VCaP (cell line): ENCODE measurements around the gene CORO2B.

Experiments used
- H3K27ac ChIP-seq: fragments of 450-650 bp; 2 replicates; pipeline ENCODE4 v1.5.1; 2017
- TF ChIP-seq, protein P1 (sequence below): fragments of 450-650 bp; conservative IDR thresholded peaks from 2 replicates; pipeline ENCODE4 v1.5.1; 2017; ENCODE audit warnings: mild to moderate bottlenecking, moderate library complexity

CORO2B gene

DNA sequence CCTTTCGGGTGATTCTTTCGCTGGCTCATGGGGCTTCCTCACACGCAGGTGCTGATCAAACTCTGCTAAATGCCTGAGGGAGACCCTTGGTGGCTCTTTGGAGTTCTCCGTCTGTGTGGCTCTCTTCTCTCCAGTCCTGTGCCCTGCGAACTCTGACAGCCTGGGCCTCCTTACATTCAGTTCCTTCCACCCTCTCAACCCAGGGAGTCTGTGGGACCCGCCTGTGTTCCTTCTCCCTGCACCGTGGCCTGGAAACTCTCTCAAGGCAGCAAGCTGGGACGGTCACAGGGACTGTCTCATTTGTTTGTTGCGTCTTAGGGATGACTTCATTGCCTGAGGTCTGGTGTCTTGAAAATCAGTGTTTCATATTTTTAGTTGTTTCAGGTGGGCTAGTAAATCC lies 37.0 kb upstream of the CORO2B start:
- TF ChIP-seq, protein P1, sequence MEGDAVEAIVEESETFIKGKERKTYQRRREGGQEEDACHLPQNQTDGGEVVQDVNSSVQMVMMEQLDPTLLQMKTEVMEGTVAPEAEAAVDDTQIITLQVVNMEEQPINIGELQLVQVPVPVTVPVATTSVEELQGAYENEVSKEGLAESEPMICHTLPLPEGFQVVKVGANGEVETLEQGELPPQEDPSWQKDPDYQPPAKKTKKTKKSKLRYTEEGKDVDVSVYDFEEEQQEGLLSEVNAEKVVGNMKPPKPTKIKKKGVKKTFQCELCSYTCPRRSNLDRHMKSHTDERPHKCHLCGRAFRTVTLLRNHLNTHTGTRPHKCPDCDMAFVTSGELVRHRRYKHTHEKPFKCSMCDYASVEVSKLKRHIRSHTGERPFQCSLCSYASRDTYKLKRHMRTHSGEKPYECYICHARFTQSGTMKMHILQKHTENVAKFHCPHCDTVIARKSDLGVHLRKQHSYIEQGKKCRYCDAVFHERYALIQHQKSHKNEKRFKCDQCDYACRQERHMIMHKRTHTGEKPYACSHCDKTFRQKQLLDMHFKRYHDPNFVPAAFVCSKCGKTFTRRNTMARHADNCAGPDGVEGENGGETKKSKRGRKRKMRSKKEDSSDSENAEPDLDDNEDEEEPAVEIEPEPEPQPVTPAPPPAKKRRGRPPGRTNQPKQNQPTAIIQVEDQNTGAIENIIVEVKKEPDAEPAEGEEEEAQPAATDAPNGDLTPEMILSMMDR = no peak

DNA sequence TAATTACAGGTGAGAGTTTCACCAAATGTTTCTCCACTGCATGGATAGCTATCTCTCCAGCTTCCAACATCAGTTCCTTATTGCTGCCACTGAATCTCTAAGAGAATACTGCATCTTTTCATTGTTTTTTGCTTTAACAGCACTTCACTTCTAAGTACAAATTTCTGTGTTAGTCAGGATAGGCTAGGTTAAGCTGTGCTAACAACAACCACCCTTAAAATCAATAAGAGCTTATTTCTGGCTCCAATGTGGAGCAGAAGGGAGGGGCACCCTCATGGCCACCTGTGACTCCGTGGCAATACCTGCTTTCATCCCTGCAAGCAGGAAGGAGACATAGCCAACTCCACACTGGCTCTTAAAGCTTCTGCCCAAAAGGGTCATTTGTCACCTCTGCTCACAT lies 36.4 kb upstream of the CORO2B start:
- H3K27ac ChIP-seq = no peak overlapping the region

More for the DNA sequence above, 37.0 kb upstream of the CORO2B start:
- H3K27ac ChIP-seq = no peak overlapping the region

DNA sequence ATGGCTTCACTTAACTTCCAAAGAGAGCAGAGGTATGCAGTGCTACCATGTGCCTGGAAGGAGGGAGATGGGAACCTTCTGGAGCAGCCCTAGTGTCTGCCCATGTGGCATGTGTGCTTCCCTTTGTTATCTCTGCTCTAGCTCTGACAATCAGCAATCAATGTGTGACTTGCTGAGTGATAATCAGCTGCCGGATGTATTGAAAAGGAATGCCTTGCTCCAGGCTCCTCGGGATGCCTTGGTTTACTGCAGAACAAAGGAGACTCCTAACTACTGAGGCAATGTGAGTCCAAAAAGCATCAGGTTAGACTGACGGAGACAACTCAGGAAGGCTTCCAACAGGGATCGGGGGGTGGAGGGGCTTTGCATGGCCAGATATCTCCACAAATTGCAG lies 36.0 kb upstream of the CORO2B start:
- TF ChIP-seq, protein P1 = no peak
- no peak overlapping the region for H3K27ac ChIP-seq

More for the DNA sequence above, 36.4 kb upstream of the CORO2B start:
- TF ChIP-seq, protein P1 = no peak

DNA sequence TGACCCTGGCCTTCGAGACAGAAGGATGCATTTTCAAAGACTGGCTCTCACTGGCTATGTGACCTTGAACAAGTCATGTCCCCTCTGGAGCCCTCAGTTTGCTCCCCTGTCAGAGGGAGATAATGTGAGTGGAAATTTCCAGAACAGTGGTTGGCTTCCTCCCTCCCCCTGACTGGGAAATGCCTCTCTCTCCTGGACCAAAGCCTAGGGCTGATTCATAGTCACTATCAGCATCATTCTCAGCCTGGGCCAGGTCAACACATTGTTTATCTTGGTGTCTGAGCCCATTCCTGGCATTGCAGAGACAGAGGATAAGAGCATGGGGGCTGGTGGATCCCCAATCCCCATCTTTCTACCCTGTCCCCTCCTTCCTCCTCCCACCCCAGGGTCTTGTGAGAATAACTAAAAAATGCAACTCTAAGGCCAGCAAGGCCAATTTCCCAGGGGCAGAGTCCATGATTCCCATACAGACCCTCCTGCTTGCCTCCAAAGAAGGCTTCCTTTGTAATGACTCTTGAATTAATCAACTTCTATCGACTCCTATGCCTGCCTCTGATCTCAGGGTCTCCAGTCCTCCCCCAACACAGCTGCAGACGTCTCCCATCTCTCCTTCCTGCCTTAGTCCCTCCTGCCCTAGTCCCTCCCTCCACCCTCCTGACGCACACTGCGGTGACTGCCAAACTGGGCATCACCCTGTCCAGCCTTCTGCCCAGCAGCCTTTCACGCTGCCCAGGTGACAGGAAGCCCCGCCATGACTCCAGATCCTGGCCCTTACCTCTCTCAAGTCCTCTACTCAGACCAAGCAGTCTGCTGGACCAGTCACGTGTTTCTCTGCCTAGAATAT lies 35.4 kb upstream of the CORO2B start:
- no peak overlapping the region for H3K27ac ChIP-seq
- TF ChIP-seq, protein P1 = no peak

DNA sequence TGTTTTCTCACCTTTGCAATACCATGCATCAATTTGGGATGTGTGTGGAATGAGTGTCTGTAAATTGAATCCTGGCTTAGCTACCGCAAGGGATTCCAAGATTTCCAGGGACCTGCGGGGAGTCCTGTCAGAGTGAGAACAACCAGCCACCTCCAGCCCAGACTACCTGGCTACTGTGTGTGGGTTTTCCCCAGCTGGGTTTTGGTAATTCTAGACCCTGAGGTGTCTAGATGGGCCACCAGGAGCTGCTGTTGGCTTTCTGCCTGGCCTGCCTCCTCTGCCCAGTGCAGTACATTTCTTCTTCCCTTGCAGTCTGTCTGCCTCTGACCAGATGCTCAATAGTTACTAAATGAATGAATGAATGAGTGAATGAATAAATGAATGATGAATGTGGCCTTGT lies 32.5 kb upstream of the CORO2B start:
- no peak overlapping the region for H3K27ac ChIP-seq
- TF ChIP-seq, protein P1 = no peak

DNA sequence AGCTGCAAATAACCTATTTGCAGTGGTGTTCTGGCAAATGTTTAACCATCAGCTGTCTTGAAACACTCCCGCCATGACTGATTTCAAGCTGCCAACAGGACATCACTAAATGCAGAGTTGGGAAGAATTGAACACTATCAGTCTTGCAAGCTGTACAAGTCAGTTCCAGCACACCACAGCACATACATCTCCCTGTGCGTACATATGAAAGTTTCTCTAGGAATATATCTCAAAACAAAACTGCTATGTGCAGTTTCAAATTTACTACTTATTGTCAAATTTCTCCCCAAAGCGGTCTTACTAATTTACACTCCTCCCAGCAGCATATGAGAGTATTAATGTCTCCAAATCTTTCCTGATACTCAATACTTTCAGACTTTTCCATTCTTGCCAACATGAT lies 30.4 kb upstream of the CORO2B start:
- H3K27ac ChIP-seq = no peak overlapping the region
- TF ChIP-seq, protein P1 = no peak

DNA sequence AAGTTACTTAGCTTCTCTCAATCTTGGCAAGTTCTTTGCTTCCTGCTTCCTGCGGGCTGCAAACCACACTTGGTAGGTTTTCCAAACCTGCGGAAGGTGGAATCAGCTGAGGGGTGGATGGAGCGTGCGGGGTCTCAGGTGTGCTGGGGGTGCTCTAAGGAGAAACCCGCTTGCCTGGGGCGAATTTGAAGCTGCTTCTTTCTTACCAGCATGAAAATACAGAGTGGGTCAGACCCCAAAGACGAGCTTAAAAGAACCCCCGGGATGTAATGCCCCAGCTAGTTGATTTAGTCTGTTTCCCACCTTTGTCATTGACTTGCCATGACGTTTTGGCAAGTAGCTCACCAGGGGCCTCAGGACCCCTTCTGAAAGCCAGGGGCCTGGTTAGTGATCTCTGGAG lies 28.8 kb upstream of the CORO2B start:
- H3K27ac ChIP-seq = no peak overlapping the region
- TF ChIP-seq, protein P1 = no peak
